ENCODE data around the gene EFR3B. TPM values are rescaled to one million over a fixed set of nuclear protein-coding genes. Genes with fewer than 3 reads are reported as not detected.

The EFR3B gene
- polyA plus RNA-seq, 1 experiment = 0.09 TPM

DNA sequence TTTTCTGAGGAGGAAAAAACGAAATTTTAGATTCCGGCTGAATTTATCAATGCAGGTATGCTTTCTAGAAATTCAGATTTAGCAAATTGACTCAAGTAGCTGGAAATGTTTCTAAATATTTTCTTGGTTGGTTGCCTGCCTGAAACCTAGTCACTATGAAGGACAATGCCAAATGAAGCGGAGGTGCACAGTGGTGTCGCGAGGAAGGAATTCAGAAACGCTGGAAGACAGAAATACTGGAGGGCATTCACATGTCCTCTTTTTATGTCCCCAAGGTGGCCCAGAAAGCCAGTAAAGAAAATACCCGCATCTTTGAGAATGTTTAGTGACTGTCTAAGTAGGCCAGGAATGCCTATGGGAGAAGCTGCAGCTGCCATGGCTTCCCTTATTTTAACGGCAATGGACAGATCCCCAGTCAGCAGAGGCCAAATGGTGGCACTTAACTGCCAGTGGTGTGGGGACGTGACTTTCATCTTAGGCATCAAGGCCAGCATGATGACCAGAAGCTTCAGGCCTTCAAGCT, 15.8 kb upstream of the EFR3B start:
- TF ChIP-seq CTCF (IDR thresholded peaks at IDR 0.05; ENCODE audit: low read depth, low read length) = no peak
- no peak overlapping the region for H3K27ac ChIP-seq (ENCODE audit: low read depth, low read length)
- ChIA-PET CTCF (interaction anchor here (0.6 kb wide), 1 partner anchor 142 kb away, joined by 3 read pairs; the partner anchor contains the start of gene POMC), POLR2A (no interaction called here)
- no peaks in the 10 kb centered on the region for H3K9me3 ChIP-seq (ENCODE audit: control insufficient read depth, insufficient read depth, low read length)
- DNase-seq (ENCODE audit: low read depth, low spot score) = no peak
- no peak overlapping the region for H3K4me3 ChIP-seq (ENCODE audit: low read depth, low read length)
- peaks cover 17% of the 10 kb centered on the region for H3K27me3 ChIP-seq (ENCODE audit: control insufficient read depth, insufficient read depth, low read length)

DNA sequence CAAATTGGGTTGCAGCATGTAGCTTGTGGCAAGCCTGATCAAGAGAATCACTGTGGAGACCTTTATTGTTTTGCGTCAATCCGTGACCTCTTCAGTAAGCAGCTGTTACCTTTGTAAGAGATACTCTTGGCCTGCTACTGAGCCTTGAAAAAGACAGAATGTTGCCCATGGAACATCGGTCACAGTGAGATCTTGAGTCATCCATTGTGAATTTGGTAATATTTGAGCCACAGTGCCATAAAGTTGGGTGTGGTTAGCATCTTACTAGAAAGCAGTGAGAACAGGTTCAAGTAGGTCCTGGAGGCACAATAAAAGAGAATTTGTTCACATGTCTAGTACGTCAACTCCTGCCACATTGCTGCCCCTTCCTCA, 12.7 kb upstream of the EFR3B start:
- Histone ChIP-seq H3K27me3 (ENCODE audit: control insufficient read depth, insufficient read depth, low read length) (peaks cover 14% of the 10 kb centered on the region), H3K4me3 (ENCODE audit: low read depth, low read length) (no peak overlapping the region), H3K9me3 (ENCODE audit: control insufficient read depth, insufficient read depth, low read length) (no peaks in the 10 kb centered on the region), H3K27ac (ENCODE audit: low read depth, low read length) (no peak overlapping the region)
- CTCF ChIA-PET = interaction anchor here (1.1 kb wide), 1 partner anchor 167 kb away, joined by 3 read pairs; no protein-coding TSS in a partner anchor
- POLR2A ChIA-PET = no interaction called here
- no peak for DNase-seq (ENCODE audit: low read depth, low spot score)
- TF ChIP-seq CTCF (IDR thresholded peaks at IDR 0.05; ENCODE audit: low read depth, low read length) = no peak

GRCh38 chr2:25030702-25031101, 11.2 kb upstream of the EFR3B start:
- POLR2A ChIA-PET = no interaction called here
- H3K9me3 ChIP-seq (ENCODE audit: control insufficient read depth, insufficient read depth, low read length) = no peaks in the 10 kb centered on the region

GRCh38 chr2:25032094-25032493, 9.8 kb upstream of the EFR3B start:
- no peak for TF ChIP-seq CTCF (IDR thresholded peaks at IDR 0.05; ENCODE audit: low read depth, low read length)
- ChIA-PET POLR2A (no interaction called here), CTCF (interaction anchor here (0.5 kb wide), 1 partner anchor 9 kb away, joined by 3 read pairs; no protein-coding TSS in a partner anchor)
- DNase-seq (ENCODE audit: low read depth, low spot score) = no peak
- H3K4me3 ChIP-seq (ENCODE audit: low read depth, low read length) = no peak overlapping the region
- peaks cover 28% of the 10 kb centered on the region for H3K27me3 ChIP-seq (ENCODE audit: control insufficient read depth, insufficient read depth, low read length)
- no peak overlapping the region for H3K27ac ChIP-seq (ENCODE audit: low read depth, low read length)
- H3K9me3 ChIP-seq (ENCODE audit: control insufficient read depth, insufficient read depth, low read length) = no peaks in the 10 kb centered on the region

More at GRCh38 chr2:25030702-25031101, 11.2 kb upstream of the EFR3B start:
- CTCF ChIA-PET = no interaction called here
- H3K27me3 ChIP-seq (ENCODE audit: control insufficient read depth, insufficient read depth, low read length) = peaks cover 20% of the 10 kb centered on the region
- no peak overlapping the region for H3K27ac ChIP-seq (ENCODE audit: low read depth, low read length)
- no peak for DNase-seq (ENCODE audit: low read depth, low spot score)
- no peak for TF ChIP-seq CTCF (IDR thresholded peaks at IDR 0.05; ENCODE audit: low read depth, low read length)
- no peak overlapping the region for H3K4me3 ChIP-seq (ENCODE audit: low read depth, low read length)

DNA sequence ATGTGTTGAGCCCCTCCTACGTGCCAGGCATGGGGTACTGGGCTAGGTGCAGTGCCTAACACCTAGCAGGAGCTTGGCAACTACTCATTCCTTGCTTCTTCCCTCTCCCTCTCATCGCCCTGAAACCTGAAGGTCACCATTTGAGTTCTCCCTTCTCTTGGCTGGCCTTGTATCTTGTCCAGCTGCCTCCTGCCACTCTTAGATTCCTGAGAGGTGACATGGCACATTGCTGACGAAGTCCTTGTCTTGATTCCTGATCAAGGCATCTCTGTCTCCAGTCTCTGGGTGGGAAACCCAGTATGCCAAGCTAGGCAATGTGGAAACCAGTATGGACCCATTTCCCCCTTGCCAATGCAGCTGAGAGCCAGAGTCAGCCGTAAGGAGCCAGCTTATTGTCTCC, 9.0 kb upstream of the EFR3B start:
- Histone ChIP-seq H3K4me3 (ENCODE audit: low read depth, low read length) (no peak overlapping the region), H3K27ac (ENCODE audit: low read depth, low read length) (no peak overlapping the region), H3K27me3 (ENCODE audit: control insufficient read depth, insufficient read depth, low read length) (peaks cover 33% of the 10 kb centered on the region), H3K9me3 (ENCODE audit: control insufficient read depth, insufficient read depth, low read length) (no peaks in the 10 kb centered on the region)
- ChIA-PET CTCF (no interaction called here), POLR2A (no interaction called here)
- no peak for DNase-seq (ENCODE audit: low read depth, low spot score)
- TF ChIP-seq CTCF (IDR thresholded peaks at IDR 0.05; ENCODE audit: low read depth, low read length) = no peak

All from AG04450 (cell line).